ENCODE results near the gene FBXL7. TPM values are rescaled to one million over a fixed set of nuclear protein-coding genes. Genes with fewer than 3 reads are reported as not detected.

Gene FBXL7
- total and polyA plus RNA-seq, 9 of the 15 experiments (the other 6 are each of a cell fraction or from before 2014, with no cell fraction given), result 0.04 to 0.08 TPM; not detected in 7

GRCh38 chr5:15980835-15981234 is 480.9 kb downstream of the FBXL7 start (continued):
- TF ChIP-seq NR4A1 (CRISPR knock-in tag; IDR thresholded peaks at IDR 0.05), result no peak
- TF ChIP-seq NR4A1 (tag; IDR thresholded peaks at IDR 0.05), result no peak
- TF ChIP-seq ZZZ3 (IDR thresholded peaks at IDR 0.05), result no peak
- no peak for TF ChIP-seq ZNF324 (CRISPR knock-in tag; IDR thresholded peaks at IDR 0.05)
- TF ChIP-seq CBX2 (IDR thresholded peaks at IDR 0.05; ENCODE audit: insufficient read depth, low read length, poor library complexity, severe bottlenecking), result no peak
- TF ChIP-seq ZNF174 (CRISPR knock-in tag; IDR thresholded peaks at IDR 0.05), result no peak
- TF ChIP-seq SMARCE1 (IDR thresholded peaks at IDR 0.05), result no peak
- no peak for TF ChIP-seq ZNF444 (CRISPR knock-in tag; IDR thresholded peaks at IDR 0.05)
- no peak for TF ChIP-seq DMBX1 (CRISPR knock-in tag; IDR thresholded peaks at IDR 0.05; ENCODE audit: borderline replicate concordance)

GRCh38 chr5:15983392-15983791 is 483.4 kb downstream of the FBXL7 start:
- no peak for ATAC-seq
- in situ Hi-C loops (cut with MboI), result no loop called here
- no peak overlapping the region for H3K4me3 ChIP-seq
- TF ChIP-seq MEIS2 (IDR thresholded peaks at IDR 0.05; ENCODE audit: partially characterized antibody), result no peak
- no peak for TF ChIP-seq CBX3 (IDR thresholded peaks at IDR 0.05; ENCODE audit: borderline replicate concordance in 1 of 2, low read length in 2 of 2)
- no peak for TF ChIP-seq ZNF518B (CRISPR knock-in tag; IDR thresholded peaks at IDR 0.05)

More at GRCh38 chr5:15983392-15983791, 483.4 kb downstream of the FBXL7 start:
- no peak for FAIRE-seq
- no peaks in the 10 kb centered on the region for H3K9me3 ChIP-seq (replicated peaks; ENCODE audit: control insufficient read depth, insufficient read depth, low read depth, low read length)
- no peak overlapping the region for H3K27ac ChIP-seq (ENCODE audit: extremely low read depth, low read depth, low read length)
- WGBS (ENCODE audit: insufficient coverage, low coverage, missing lambda C conversion rate), result 0% methylated on average over 1 of the region's 1 CpG
- no peaks in the 10 kb centered on the region for H3K4me1 ChIP-seq (replicated peaks in 1 of 2; ENCODE audit: control insufficient read depth in 2 of 2, insufficient read depth in 2 of 2, low read length in 2 of 2)
- H3K9ac ChIP-seq (ENCODE audit: insufficient read depth in 1 of 2, low read depth in 2 of 2, low read length in 2 of 2), result no peak overlapping the region
- no peak overlapping the region for H2AFZ ChIP-seq (ENCODE audit: low read depth, low read length)
- H3K4me2 ChIP-seq (ENCODE audit: insufficient read depth, low read length), result no peak overlapping the region
- H3K36me3 ChIP-seq (ENCODE audit: control insufficient read depth, insufficient read depth, low read length), result no peaks in the 10 kb centered on the region
- no peak for DNase-seq (ENCODE audit: extremely low read depth in 1 of 4, low spot score in 3 of 4)
- H3K27me3 ChIP-seq (ENCODE audit: control insufficient read depth in 2 of 2, insufficient read depth in 2 of 2, low read length in 2 of 2), result no peaks in the 10 kb centered on the region
- ChIA-PET POLR2A (no interaction called here), CTCF (ENCODE audit: low intra/inter-chr PET ratio) (no interaction called here)
- no peaks in the 10 kb centered on the region for H4K20me1 ChIP-seq (replicated peaks; ENCODE audit: control insufficient read depth, insufficient read depth, low read length)
- intact Hi-C loops (cut with micrococcal nuclease), result no loop called here
- no peaks in the 10 kb centered on the region for H3K9me1 ChIP-seq (ENCODE audit: control insufficient read depth, insufficient read depth, low read length)
- H3K79me2 ChIP-seq (ENCODE audit: control insufficient read depth, insufficient read depth, low read length), result no peaks in the 10 kb centered on the region
- no TSS peak for BruUV-seq (replicated peaks)

All from K562 (cell line).